CMK (cell line): ENCODE data around the gene IGFLR1.
"Not testable (repeated sequence)": the region's sequence is repeated elsewhere in the genome, so short reads cannot be mapped to it uniquely, and the experiment has no call there.

ENCODE experiments used
- DNase-seq: peaks from one replicate; pipeline ENCODE4 v3.0.0-alpha.2; 2010; ENCODE audit warnings: low read depth

Gene IGFLR1

DNA sequence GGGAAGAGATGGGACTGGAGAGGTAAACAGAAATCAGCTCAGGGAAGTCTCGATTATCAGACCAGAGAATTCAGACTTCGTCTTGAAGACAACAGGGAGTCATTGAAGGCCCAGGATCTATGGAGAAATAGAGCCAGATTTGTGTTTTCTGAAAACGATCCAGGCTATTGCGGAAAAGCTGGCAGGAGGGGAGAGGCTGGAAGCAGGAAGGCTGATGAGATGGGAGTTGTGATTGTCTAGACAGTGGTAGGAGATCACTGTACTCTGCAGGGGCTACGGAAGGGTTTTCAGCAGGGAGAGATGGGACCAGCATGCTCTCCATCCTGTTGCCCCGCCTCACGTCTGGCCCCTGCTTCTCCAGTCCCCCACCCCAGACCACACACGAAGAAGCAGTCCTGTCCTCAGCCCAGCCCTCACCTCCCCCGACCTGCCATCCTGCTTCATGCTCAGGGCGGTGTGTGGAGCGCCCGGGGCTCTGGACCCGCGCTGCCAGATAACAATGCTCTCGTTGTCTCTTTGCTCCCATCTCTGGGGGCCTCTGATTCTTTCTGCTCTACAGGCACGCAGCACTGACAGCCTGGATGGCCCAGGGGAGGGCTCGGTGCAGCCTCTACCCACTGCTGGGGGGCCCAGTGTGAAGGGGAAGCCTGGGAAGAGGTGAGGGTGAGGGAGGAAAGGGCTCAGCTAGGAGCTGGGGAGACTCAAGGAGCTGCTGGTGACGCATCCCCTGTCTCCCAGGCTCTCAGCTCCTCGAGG lies 35.0 kb upstream of the IGFLR1 start:
- no peak for DNase-seq

GRCh38 chr19:35776102-35776788 lies 34.0 kb upstream of the IGFLR1 start:
- no peak for DNase-seq

GRCh38 chr19:35775298-35776101 lies 33.2 kb upstream of the IGFLR1 start, which contains the start of gene ARHGAP33:
Gene ARHGAP33 (plus strand): TSS chr19:35775564. CDS start chr19:35775659, 95 bp downstream.
- DNase-seq, result peak; percentile 90

DNA sequence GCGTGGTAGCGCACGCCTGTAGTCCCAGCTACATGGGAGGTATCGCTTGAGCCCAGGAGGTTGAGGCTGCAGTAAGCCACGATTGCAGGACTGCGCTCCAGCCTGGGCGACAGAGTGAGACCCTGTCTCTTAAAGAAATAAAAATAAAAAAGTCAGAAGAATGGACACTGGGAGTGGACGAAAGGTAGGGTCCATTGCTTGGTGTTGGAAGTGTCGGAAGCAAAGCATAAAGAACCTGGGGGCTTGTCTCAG lies 32.7 kb upstream of the IGFLR1 start:
- DNase-seq, result no peak

- DNase-seq, result no peak
Observed at GRCh38 chr19:35774274-35775045, 32.2 kb upstream of the IGFLR1 start.

GRCh38 chr19:35773020-35773806 lies 31.0 kb upstream of the IGFLR1 start:
- DNase-seq, result no peak

DNA sequence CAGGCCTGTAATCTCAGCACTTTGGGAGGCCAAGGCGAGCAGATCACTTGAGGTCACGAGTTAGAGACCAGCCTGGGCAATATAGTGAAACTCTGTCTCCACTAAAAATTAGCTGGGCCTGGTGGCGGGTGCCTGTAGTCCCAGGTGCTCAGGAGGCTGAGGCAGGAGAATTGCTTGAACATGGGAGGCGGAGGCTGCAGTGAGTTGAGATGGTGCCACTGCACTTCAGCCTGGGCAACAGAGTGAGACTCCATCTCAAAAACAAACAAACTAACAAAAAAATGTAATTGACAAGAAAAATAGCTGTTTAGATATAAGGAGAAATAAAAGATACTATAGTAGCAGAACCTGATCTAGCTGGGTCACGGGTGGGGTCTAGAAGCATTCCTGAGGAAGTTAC lies 30.1 kb upstream of the IGFLR1 start:
- not testable (repeated sequence) for DNase-seq

DNA sequence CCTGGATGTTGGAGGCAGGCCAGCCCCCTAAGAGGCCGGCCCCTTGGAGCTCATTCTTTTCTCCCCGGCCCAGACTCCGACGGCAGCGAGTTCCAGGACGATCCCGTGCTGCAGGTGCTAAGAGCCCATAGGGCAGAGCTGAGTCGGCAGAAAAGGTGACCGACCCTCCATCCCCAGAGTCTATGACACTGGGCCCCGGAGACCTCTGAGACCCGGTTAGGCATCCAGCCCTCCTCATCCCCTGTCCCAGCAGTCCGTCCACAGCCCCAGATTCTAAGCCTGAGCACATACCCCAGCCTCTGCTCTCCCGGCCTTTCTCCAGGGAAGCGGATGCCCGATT lies 25.8 kb upstream of the IGFLR1 start:
- DNase-seq, result no peak

DNA sequence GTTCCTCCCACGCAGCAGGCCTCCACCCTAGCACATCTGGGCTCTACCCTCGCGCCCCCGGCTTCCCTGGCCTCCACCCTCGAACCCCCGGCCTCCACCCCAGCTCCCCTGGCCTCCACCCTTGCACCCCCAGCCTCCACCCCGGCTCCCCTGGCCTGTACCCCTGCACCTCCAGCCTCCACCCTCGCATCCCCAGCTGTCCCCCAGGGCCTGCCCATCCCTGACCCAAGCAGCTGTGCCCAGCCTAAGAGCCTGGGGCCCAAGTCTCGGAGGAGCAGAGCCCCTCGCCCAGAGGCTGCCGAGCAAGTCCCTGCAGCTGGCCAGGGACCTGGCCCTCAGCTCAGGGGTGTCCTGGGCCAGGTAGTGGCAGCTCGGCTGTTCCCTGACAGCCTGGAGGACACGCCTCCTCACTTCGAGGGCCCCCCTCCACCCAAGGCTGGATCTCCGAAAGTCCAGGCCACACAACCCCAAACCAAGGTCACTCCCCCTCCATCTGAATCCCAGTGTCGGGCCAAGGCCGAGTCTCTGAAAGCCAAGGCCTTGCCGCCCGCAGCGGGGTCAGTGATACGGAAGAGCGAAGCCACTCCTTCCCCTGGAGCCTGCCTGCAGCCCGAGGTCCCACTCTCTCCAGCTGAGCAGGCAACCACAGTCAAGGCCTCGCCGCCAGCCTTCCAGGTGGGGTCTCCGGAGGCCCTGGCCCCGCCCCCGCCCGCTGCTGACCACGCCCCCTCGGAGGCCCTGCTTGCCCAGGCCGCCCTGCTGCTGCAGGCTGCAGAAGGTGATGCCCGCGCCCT lies 25.2 kb upstream of the IGFLR1 start:
- DNase-seq, result no peak

DNA sequence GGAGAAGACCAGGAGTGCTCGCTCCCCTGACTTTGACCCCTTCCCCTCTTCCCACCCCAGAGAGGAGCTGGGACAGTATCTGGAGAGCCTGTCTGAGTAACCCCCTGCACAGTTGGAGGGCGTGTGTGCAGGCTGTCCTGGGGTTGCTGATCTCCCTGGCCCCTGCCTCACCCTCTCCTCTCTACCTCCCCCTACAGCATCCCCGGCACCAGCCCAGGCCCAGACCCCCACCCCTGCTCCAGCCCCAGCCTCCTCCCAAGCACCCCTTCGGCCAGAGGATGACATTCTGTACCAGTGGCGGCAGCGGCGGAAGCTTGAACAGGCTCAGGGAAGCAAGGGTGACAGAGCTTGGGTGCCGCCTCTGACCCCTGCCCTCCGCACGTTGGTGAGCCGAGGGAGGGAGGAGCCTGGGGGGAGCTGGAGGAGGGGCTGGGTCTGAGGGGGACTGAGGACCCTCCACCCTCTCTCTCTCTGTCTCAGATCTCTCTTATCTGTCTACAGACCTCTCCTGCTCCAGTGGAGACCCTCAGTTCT lies 24.4 kb upstream of the IGFLR1 start:
- no peak for DNase-seq

- DNase-seq, result no peak
Observed at GRCh38 chr19:35764432-35765315, 22.4 kb upstream of the IGFLR1 start.

GRCh38 chr19:35760711-35761349 lies 18.6 kb upstream of the IGFLR1 start:
- no peak for DNase-seq

GRCh38 chr19:35759697-35760096 lies 17.4 kb upstream of the IGFLR1 start:
- no peak for DNase-seq

GRCh38 chr19:35757749-35758608 lies 15.7 kb upstream of the IGFLR1 start, which contains the start of gene PROSER3:
Gene PROSER3 (plus strand): TSS chr19:35758176. CDS start chr19:35758216, 40 bp downstream.
- peak; percentile 98 for DNase-seq

GRCh38 chr19:35757231-35757748 lies 15.0 kb upstream of the IGFLR1 start:
- DNase-seq, result no peak

- DNase-seq, result no peak
Observed at GRCh38 chr19:35756377-35757230, 14.4 kb upstream of the IGFLR1 start, which contains the start of gene HSPB6. Gene HSPB6 (minus strand): TSS chr19:35757029. CDS start chr19:35757008, 21 bp downstream.
